KOPT-K1 (cell line): ENCODE data around the gene ZNF638.

Experiments used
- H3K27ac ChIP-seq: fragments of 200-600 bp; sonication (generic); 2 replicates; pipeline ENCODE4 v1.5.1; 2016; ENCODE audit warnings: antibody characterized with exemption, mild to moderate bottlenecking, low read depth, low read length; ENCODE audit not compliant: poor library complexity, severe bottlenecking
- H3K36me3 ChIP-seq: fragments of 200-600 bp; sonication (generic); 2 replicates; pipeline ENCODE4 v1.5.1; 2017; ENCODE audit warnings: antibody characterized with exemption, mild to moderate bottlenecking, low read length, moderate library complexity; ENCODE audit not compliant: insufficient read depth
- H3K9me3 ChIP-seq: fragments of 200-600 bp; sonication (generic); 2 replicates; pipeline ENCODE4 v1.5.1; 2017; ENCODE audit warnings: antibody characterized with exemption, low read length, mild to moderate bottlenecking; ENCODE audit not compliant: insufficient read depth, poor library complexity, severe bottlenecking

ZNF638 gene

DNA sequence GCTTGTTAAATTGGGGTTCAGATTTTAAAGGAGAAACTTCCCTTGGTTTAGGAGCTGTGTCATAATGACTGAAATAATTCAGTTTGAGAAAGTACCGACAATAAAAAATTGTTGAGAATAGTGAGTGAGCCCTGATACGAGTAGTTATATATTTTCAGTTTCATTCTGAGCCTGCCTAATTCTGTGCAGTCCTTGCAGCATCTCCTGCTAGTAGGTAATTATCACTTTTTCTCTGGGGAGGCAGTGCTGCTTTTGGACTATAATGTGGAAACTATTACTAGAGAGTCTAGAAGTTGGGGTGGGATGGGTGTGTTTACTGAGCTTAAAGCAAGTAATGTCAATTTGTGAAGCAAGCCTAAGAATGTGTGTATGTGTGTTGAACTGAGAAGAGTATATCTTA, 21.7 kb downstream of the ZNF638 start:
- Histone ChIP-seq H3K9me3 (no peaks in the 10 kb centered on the region), H3K27ac (no peak overlapping the region), H3K36me3 (peaks cover 95% of the 10 kb centered on the region)

DNA sequence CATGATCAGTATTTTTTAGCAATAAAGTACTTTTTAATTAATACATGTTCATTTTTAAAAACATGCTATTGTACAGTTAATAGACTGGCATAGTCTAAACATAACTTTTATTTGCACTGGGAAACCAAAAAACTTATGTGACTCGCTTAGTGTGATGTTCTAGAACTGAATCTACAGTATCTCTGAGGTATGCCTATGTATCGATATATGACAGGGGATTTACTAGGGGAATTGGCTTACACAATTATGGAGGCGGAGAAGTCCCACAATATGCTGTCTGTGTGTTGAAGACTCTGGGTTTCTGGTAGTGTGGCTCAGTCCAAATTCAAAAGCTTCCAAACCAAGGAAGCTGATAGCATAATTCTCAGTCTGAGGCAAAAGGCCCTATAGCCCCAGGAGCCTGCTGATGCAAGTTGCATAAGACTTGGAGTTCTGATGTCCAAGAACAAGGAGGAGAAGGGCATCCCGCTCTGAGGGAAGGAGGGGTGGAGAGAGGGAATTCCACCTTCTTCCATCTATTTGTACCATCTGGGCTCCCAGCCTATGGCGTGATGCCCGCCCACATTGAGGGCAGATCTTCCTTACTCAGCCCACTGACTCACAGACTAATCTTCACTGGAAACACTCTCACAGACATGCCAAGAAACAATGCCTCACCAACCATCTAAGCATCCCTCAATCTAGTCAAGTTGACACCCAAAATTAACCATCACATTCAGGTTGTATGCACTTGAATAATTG, 27.5 kb downstream of the ZNF638 start:
- no peaks in the 10 kb centered on the region for H3K9me3 ChIP-seq
- no peak overlapping the region for H3K27ac ChIP-seq
- H3K36me3 ChIP-seq: peaks cover 97% of the 10 kb centered on the region

DNA sequence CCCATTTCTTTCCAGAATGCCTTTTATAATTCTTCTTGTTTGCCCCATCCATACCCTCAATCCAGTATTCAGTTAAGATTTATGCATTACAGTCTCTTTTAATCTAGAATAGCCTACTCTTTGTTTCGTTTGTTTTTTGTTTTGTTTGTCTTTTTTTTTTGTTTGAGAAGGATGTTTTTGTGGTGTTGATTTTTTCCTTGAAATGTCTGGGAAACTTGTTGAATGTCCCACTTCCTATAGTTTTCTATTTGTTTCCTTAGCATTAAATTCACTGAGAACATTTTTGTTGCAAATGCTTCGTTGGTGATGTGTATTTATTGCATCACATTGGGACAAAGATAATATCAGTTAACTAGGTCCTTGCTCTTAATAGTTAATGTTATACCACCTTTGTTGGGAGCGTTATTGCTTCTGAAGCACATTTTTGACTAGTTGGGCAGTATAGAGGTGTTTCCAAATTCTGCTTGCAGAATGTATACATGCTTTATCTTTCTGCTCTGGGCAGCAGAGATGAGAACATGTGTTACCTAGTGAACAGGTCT, 28.9 kb downstream of the ZNF638 start:
- Histone ChIP-seq H3K27ac (no peak overlapping the region), H3K9me3 (no peaks in the 10 kb centered on the region), H3K36me3 (peaks cover 99% of the 10 kb centered on the region)

DNA sequence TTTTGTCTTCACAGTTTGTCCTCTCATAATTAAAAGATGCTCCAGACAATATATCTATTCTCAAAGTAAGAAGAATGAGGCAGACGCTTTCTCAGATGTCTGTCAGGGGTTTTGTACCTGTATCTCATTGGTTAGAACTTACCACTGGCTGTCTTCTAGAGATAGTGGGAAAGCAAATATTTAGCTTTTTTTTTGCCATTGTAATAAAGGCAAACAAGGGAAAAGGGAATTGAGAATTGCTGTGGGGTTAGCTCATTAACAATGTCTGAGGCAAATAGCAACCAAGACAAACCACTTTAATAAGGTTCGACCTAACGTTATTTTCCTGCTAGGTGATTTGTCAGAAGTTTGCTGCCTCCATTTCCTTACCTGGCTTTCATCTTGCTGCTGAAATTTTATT, 30.0 kb downstream of the ZNF638 start:
- peaks cover 99% of the 10 kb centered on the region for H3K36me3 ChIP-seq
- no peak overlapping the region for H3K27ac ChIP-seq
- no peaks in the 10 kb centered on the region for H3K9me3 ChIP-seq

DNA sequence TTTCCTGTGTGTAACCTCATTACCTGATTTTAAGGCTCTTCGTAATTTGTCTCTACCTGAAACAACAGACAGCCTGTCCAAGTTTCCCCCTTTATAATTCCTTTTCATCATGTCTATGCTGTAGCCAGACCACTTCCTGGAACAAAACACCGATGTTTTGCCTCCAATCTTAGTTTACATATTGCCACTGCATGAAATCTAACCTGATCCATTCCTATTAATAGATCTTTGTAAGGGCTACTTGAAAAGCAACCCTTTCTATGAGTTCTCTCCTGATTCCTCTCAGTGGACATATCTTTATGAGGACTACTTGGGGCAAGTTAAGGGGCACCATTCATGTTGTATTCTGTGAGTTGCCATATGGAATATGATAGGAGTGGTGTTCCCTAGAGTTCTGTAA, 30.9 kb downstream of the ZNF638 start:
- Histone ChIP-seq H3K27ac (no peak overlapping the region), H3K36me3 (peaks cover 99% of the 10 kb centered on the region), H3K9me3 (no peaks in the 10 kb centered on the region)

DNA sequence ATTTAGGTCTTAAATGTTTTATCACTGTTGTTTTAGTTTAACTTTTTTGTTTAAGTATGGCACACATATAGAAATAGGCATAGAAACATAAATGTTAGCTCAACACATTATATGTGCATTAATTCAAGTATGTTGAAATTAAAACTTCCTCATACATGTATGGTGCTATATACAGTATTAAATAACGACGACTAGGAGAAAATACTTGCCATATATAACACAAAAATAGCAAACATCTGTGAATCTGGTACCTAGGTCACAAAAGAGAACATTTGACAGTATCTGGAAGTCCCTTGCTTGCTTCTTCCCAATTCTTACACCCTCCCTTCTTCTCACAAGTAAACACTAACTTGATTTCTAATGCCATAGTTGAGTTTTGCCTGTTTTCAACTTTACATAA, 38.4 kb downstream of the ZNF638 start:
- no peaks in the 10 kb centered on the region for H3K9me3 ChIP-seq
- H3K36me3 ChIP-seq: peaks cover 98% of the 10 kb centered on the region

DNA sequence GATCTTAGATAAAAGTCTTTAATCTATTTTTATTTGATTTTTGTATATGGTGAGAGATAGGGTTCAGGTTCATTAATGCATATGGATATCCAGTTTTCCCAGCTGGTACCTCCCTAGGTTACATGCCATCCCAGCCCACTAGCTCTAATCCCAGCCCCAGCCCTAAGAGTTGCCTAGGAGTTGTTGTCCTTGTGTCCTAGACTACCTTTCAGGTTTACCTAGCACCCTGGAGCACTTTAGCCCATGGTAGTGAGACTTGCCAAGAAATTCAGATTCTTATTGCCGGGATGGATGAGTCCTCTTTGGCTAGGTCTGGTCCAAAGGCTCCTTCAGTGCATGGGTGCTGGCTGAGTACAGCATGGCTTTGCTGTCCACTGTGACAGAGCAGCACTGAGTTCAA, 40.5 kb downstream of the ZNF638 start:
- no peaks in the 10 kb centered on the region for H3K9me3 ChIP-seq
- no peak overlapping the region for H3K27ac ChIP-seq
- peaks cover 96% of the 10 kb centered on the region for H3K36me3 ChIP-seq

More for the DNA sequence above, 38.4 kb downstream of the ZNF638 start:
- H3K27ac ChIP-seq: no peak overlapping the region

DNA sequence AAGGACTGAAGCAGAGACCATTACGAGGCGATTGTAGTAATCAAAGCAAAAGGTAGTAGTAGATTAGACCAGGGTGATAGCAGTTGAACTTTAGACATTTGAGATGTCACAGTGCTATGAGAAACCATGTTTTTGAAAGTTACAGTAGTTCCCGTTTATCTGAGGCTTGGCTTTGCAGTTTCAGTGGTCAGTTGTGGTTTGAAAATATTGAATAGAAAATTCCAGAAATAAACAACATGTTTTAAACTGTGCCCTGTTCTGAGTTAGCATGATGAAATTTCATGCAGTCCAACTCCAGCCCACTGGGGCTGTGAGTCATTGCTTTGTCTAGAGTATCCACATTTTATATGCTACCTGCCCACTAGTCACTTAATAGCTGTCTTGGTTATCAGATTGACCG, 47.5 kb downstream of the ZNF638 start:
- H3K27ac ChIP-seq: no peak overlapping the region
- H3K36me3 ChIP-seq: peaks cover 91% of the 10 kb centered on the region

DNA sequence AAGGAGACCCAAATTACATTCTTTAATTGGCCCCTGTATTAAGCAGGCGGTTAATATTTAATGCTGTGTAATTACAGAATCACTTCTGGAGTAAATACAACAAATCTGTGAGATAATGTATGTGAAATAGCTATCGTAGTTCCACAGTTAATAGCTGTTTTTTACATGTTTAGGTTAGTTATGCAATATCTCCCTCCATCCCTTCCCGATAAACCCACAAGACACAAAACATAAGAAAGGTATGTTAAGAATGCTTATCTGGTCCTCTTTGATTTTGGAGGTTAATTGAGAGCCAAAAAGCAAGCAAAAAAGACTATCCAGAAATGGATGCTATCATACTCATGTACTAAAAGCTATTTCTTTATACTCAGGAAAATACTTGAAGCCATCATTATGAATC, 49.1 kb downstream of the ZNF638 start:
- Histone ChIP-seq H3K27ac (no peak overlapping the region), H3K36me3 (peaks cover 91% of the 10 kb centered on the region), H3K9me3 (no peaks in the 10 kb centered on the region)

More for the DNA sequence above, 47.5 kb downstream of the ZNF638 start:
- no peaks in the 10 kb centered on the region for H3K9me3 ChIP-seq

DNA sequence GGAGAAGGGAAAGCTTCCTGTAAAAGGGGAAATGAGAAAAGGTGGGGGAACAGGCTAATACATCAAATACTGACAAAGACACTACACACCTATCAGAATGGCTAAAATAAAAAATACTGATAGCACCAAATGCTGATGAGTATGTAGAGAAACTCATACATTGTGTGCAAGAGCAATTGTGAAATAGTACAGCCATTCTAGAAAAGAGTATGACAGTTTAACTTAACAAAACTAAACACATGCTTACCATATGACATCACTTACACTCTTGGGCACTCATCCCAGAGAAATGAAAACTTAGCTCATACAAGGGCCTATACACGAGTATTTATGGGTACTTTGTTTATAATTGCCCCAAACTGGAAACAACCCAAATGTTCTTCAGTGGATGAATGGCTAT, 53.4 kb downstream of the ZNF638 start:
- H3K27ac ChIP-seq: no peak overlapping the region
- peaks cover 9% of the 10 kb centered on the region for H3K9me3 ChIP-seq
- H3K36me3 ChIP-seq: peaks cover 97% of the 10 kb centered on the region

DNA sequence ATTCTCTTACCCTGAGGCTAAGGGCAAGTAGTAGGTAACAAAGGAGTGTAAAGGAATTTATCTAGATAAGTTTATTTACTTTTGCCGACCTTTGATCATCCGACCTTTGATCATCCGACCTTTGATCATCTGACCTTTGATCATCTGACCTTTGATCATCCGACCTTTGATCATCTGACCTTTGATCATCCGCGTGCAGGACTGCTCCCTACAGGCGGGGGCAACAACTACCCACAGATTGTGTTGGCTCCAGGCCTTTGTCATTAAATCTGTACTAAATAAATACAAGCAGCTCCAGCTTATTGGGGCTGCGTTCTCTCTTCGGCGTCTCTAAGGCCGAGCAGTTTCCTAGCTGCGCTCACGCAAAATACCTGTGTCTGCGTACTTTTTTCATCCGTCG, 56.6 kb downstream of the ZNF638 start:
- H3K9me3 ChIP-seq: peaks cover 9% of the 10 kb centered on the region
- H3K27ac ChIP-seq: no peak overlapping the region
- H3K36me3 ChIP-seq: peaks cover 98% of the 10 kb centered on the region

DNA sequence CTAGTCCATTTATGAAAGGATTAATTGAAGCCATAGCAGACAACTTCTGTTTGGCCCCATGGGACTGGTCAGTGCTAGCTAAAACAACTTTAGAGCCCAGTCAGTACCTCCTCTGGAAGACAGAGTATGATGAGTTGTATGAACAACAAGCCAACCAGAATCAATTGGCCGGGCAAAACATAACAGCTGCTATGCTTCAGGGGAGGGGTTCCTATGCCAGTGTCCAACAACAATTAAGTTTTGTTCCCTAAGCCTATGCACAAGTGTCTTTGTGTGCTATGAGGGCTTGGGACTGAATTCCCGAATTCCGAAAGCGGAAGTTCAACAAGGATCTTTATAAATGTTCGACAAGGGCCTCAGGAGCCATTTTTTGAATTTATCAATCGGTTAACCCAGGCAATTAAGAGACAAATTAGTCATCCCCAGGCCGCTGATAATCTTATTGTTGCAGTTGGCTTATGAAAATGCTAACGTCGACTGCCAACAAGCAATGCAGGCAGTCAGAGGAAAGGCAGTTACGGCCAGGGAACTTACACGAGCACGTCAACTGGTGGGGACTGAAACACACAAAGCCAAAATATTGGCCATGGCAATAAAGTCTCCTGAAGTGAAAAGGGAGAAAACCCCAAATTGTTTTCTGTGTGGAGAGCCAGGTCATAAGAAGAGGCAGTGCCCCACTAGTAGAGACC, 57.9 kb downstream of the ZNF638 start:
- Histone ChIP-seq H3K27ac (no peak overlapping the region), H3K36me3 (peaks cover 98% of the 10 kb centered on the region), H3K9me3 (peaks cover 9% of the 10 kb centered on the region)

DNA sequence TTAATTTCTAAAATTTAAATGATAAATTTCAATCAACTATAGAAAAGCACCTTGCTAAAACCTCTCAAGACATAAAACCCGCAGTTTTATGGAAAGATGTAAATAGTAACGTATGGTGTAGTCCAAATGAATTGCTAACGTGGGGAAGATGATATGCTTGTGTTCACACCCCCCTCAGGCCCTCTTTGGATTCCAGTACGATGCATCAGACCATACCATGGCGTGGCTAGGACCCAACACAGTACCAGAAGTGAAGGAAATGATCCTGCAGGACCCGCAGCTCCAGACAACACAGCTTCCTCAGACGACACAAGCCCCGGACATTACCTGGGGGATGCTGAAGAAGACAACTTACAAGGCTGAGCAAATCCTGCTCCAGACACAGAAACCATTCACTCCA, 61.6 kb downstream of the ZNF638 start:
- Histone ChIP-seq H3K36me3 (peaks cover 98% of the 10 kb centered on the region), H3K9me3 (peaks cover 3% of the 10 kb centered on the region)

DNA sequence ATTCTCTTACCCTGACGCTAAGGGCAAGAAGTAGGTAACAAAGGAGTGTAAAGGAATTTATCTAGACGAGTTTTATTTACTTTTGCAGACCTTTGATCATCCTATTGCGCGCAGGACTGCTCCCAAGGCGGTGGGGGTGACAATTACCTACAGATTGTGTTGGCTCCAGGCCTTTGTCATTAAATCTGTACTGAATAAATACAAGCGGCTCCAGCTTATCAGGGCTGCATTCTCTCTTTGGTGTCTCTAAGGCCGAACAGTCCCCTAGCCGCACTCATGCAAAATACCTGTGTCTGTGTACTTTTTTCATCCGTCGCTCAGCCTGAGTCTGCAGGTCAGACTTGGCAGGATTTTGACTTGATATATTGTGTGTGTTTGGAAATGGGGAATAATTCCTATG, 63.9 kb downstream of the ZNF638 start:
- no peak overlapping the region for H3K27ac ChIP-seq
- H3K9me3 ChIP-seq: no peaks in the 10 kb centered on the region
- H3K36me3 ChIP-seq: peaks cover 96% of the 10 kb centered on the region

More for the DNA sequence above, 61.6 kb downstream of the ZNF638 start:
- H3K27ac ChIP-seq: no peak overlapping the region

DNA sequence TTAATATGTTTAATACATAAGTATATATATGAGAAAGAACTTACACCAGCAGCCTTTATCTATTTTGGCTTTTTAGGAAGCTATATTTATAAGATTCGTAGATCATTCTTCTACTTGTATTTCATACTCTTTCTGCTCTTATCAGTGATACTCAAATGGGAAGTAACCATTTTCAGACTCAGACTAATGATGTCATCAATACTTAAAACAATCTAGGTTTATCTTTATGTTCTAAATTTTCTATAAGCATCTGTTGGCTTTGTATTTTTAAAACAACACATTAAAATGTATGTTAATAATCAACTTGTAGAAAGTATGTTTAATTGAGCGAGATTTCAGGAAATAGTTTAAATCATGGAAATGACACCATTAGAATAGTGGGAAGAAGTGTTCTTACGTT, 70.8 kb downstream of the ZNF638 start:
- Histone ChIP-seq H3K36me3 (peaks cover 97% of the 10 kb centered on the region), H3K27ac (no peak overlapping the region), H3K9me3 (no peaks in the 10 kb centered on the region)

DNA sequence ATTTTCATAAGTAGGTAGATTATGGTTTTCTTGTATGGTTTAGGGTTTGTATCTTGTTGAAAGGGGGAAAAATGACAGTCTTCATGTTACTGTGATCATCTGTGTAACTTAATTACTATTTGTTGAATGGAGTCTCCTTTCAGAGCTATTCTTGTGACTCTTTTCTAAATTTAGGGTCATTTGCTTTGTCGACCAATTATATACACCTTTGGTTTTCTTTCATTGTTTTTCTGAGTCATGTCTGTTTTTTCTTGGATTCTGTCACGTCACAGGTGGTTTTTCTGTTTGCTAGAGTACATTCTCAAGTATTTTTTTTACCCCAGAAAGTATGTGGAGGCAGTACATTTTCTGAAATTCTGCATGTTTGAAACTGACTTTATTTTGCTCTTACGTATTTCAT, 78.0 kb downstream of the ZNF638 start:
- no peaks in the 10 kb centered on the region for H3K9me3 ChIP-seq
- H3K27ac ChIP-seq: no peak overlapping the region
- H3K36me3 ChIP-seq: peaks cover 65% of the 10 kb centered on the region
